HG02759 (cell line): ENCODE data around the gene PTPRN2.

Experiments used
- ATAC-seq: cut with Tn5 transposase; IDR thresholded peaks from one replicate; pipeline ENCODE4 v1.9.1; 2021; ENCODE audit warnings: mild to moderate bottlenecking, moderate library complexity; ENCODE audit not compliant: unreplicated experiment

PTPRN2 gene

GRCh38 chr7:158133515-158134271 lies 453.9 kb downstream of the PTPRN2 start:
- ATAC-seq: no peak

GRCh38 chr7:158133057-158133456 lies 454.6 kb downstream of the PTPRN2 start:
- ATAC-seq: no peak

GRCh38 chr7:158130023-158130409 lies 457.6 kb downstream of the PTPRN2 start:
- ATAC-seq: no peak

- no peak for ATAC-seq
These were observed 458.3 kb downstream of the PTPRN2 start for GRCh38 chr7:158129037-158130022.

GRCh38 chr7:158128572-158128971 lies 459.1 kb downstream of the PTPRN2 start:
- ATAC-seq: no peak

- no peak for ATAC-seq
These were observed 460.4 kb downstream of the PTPRN2 start for GRCh38 chr7:158127241-158127640.

GRCh38 chr7:158126661-158127060 lies 461.0 kb downstream of the PTPRN2 start:
- ATAC-seq: no peak

GRCh38 chr7:158125721-158126120 lies 461.9 kb downstream of the PTPRN2 start:
- no peak for ATAC-seq

- ATAC-seq: no peak
These were observed 462.5 kb downstream of the PTPRN2 start for GRCh38 chr7:158125091-158125490.

- no peak for ATAC-seq
These were observed 462.9 kb downstream of the PTPRN2 start for GRCh38 chr7:158124671-158125079.

GRCh38 chr7:158123753-158124152 lies 463.9 kb downstream of the PTPRN2 start:
- ATAC-seq: no peak

GRCh38 chr7:158123214-158123613 lies 464.4 kb downstream of the PTPRN2 start:
- ATAC-seq: no peak

GRCh38 chr7:158121441-158122045 lies 466.1 kb downstream of the PTPRN2 start:
- ATAC-seq: no peak

- ATAC-seq: no peak
These were observed 466.9 kb downstream of the PTPRN2 start for GRCh38 chr7:158120716-158121115.

- no peak for ATAC-seq
These were observed 467.3 kb downstream of the PTPRN2 start for GRCh38 chr7:158120316-158120715.

GRCh38 chr7:158117341-158118222 lies 470.0 kb downstream of the PTPRN2 start:
- ATAC-seq: no peak

GRCh38 chr7:158116235-158116634 lies 471.4 kb downstream of the PTPRN2 start:
- no peak for ATAC-seq

GRCh38 chr7:158114056-158114850 lies 473.4 kb downstream of the PTPRN2 start:
- no peak for ATAC-seq

- no peak for ATAC-seq
These were observed 474.1 kb downstream of the PTPRN2 start for GRCh38 chr7:158113321-158114025.
